OCI-LY3 (cell line): ENCODE data around the gene PHF10.
A peak's percentile ranks its signal among the peaks of the same experiment; 100 is the strongest.
"Not testable (repeated sequence)": the region's sequence is repeated elsewhere in the genome, so short reads cannot be mapped to it uniquely, and the experiment has no call there.

ENCODE experiments used
- H2AFZ ChIP-seq: fragments of 200-600, 300-600 bp; shearing (Covaris generic); 2 replicates; pipeline ENCODE4 v1.6.0; 2014; ENCODE audit warnings: antibody characterized with exemption, low read depth, low read length
- H3K27ac ChIP-seq: fragments of 200-600, 300-600 bp; sonication (generic); 2 replicates; pipeline ENCODE4 v1.5.1; 2014; ENCODE audit warnings: mild to moderate bottlenecking, low read length, moderate library complexity, mixed read lengths
- H3K27me3 ChIP-seq: fragments of 200-600, 300-600 bp; sonication (generic); 2 replicates; pipeline ENCODE4 v1.6.1; 2014; ENCODE audit warnings: low read depth, low read length, mixed read lengths
- H3K36me3 ChIP-seq: fragments of 200-600, 300-600 bp; sonication (generic); replicated peaks from 2 replicates; pipeline ENCODE3; 2014; ENCODE audit warnings: low read depth, low read length, mixed read lengths
- H3K4me1 ChIP-seq: fragments of 300-600, 200-600 bp; sonication (generic); 2 replicates; pipeline ENCODE4 v1.6.1; 2014; ENCODE audit warnings: low read length, mixed read lengths
- H3K4me2 ChIP-seq: fragments of 200-600, 300-600 bp; sonication (generic); 2 replicates; pipeline ENCODE4 v1.6.1; 2014; ENCODE audit warnings: low read length, mixed read lengths
- H3K4me3 ChIP-seq: fragments of 300-600, 200-600 bp; sonication (generic); 2 replicates; pipeline ENCODE4 v1.5.1; 2014; ENCODE audit warnings: antibody characterized with exemption, mild to moderate bottlenecking, low read length, moderate library complexity
- H3K79me2 ChIP-seq: fragments of 300-600, 200-600 bp; shearing (Covaris generic); 2 replicates; pipeline ENCODE4 v1.6.1; 2014; ENCODE audit warnings: mild to moderate bottlenecking, low read length, mixed read lengths
- H3K9ac ChIP-seq: fragments of 300-600, 200-600 bp; shearing (Covaris generic); 2 replicates; pipeline ENCODE4 v1.6.0; 2014; ENCODE audit warnings: mild to moderate bottlenecking, low read length, moderate library complexity
- H3K9me3 ChIP-seq: fragments of 200-600, 300-600 bp; shearing (Covaris generic); 2 replicates; pipeline ENCODE4 v1.6.1; 2014; ENCODE audit warnings: low read length, mixed read lengths; ENCODE audit not compliant: insufficient read depth
- H4K20me1 ChIP-seq: fragments of 200-600, 300-600 bp; sonication (generic); 2 replicates; pipeline ENCODE4 v1.6.1; 2016; ENCODE audit warnings: low read length, mixed read lengths; ENCODE audit not compliant: insufficient read depth
- CTCF ChIP-seq: fragments of 200-600, 300-600 bp; sonication (generic); IDR thresholded peaks from 2 replicates; pipeline ENCODE4 v1.5.1; 2014; ENCODE audit warnings: antibody characterized with exemption, low read length, low read depth
- EZH2phosphoT487 ChIP-seq: fragments of 200-600 bp; shearing (Covaris generic); IDR thresholded peaks from 2 replicates; pipeline ENCODE4 v1.6.1; 2018; ENCODE audit warnings: antibody characterized with exemption, mixed run types, low read depth

PHF10 gene

GRCh38 chr6:169724494-169725124 lies at the start of gene PHF10:
Gene PHF10 (minus strand): TSS chr6:169724500. CDS start chr6:169723931, 569 bp downstream.
- Histone ChIP-seq H3K4me1 (peaks cover 14% of the 10 kb centered on the region; the same call in 1 of the 2 replicates), H3K4me3 (peak within 1 kb of the TSS; percentile 99), H3K36me3 (no peaks in the 10 kb centered on the region), H3K4me2 (peak within 1 kb of the TSS; percentile 97), H3K9ac (peak within 1 kb of the TSS; percentile 87), H3K9me3 (no peaks in the 10 kb centered on the region), H3K79me2 (peaks cover 39% of the 10 kb centered on the region), H2AFZ (peak within 1 kb of the TSS; percentile 77), H3K27ac (peak within 1 kb of the TSS; percentile 69), H4K20me1 (peaks cover 16% of the 10 kb centered on the region), H3K27me3 (no peaks in the 10 kb centered on the region)
- TF ChIP-seq CTCF = no peak
- no peak for TF ChIP-seq EZH2phosphoT487

GRCh38 chr6:169766921-169767736 lies 42.8 kb upstream of the PHF10 start:
- TF ChIP-seq CTCF = no peak
- no peak for TF ChIP-seq EZH2phosphoT487
- Histone ChIP-seq H4K20me1 (no peaks in the 10 kb centered on the region), H2AFZ (no peak overlapping the region), H3K27me3 (no peaks in the 10 kb centered on the region), H3K9ac (no peak overlapping the region), H3K4me2 (no peak overlapping the region), H3K27ac (no peak overlapping the region), H3K36me3 (peaks cover 6% of the 10 kb centered on the region), H3K4me1 (no peaks in the 10 kb centered on the region), H3K79me2 (no peaks in the 10 kb centered on the region), H3K9me3 (no peaks in the 10 kb centered on the region), H3K4me3 (no peak overlapping the region)

- TF ChIP-seq EZH2phosphoT487 = no peak
- no peak for TF ChIP-seq CTCF
- H3K27ac ChIP-seq = no peak overlapping the region
- H3K4me1 ChIP-seq = no peaks in the 10 kb centered on the region
- no peaks in the 10 kb centered on the region for H4K20me1 ChIP-seq
- peaks cover 6% of the 10 kb centered on the region for H3K36me3 ChIP-seq
- H3K9me3 ChIP-seq = no peaks in the 10 kb centered on the region
- no peak overlapping the region for H3K9ac ChIP-seq
- no peaks in the 10 kb centered on the region for H3K79me2 ChIP-seq
- H2AFZ ChIP-seq = no peak overlapping the region
- H3K4me3 ChIP-seq = no peak overlapping the region
- H3K4me2 ChIP-seq = no peak overlapping the region
- no peaks in the 10 kb centered on the region for H3K27me3 ChIP-seq
Observed at GRCh38 chr6:169766232-169766631, 41.9 kb upstream of the PHF10 start.

GRCh38 chr6:169765789-169766188 lies 41.5 kb upstream of the PHF10 start:
- not testable (repeated sequence) for H3K9me3 ChIP-seq, H2AFZ ChIP-seq, H3K27me3 ChIP-seq, H3K4me3 ChIP-seq, H3K27ac ChIP-seq, H3K36me3 ChIP-seq, H3K9ac ChIP-seq, H3K4me1 ChIP-seq, H4K20me1 ChIP-seq, H3K4me2 ChIP-seq, H3K79me2 ChIP-seq
